Stimulated activated CD4-positive, alpha-beta T cell treated with anti-CD3 and anti-CD28 coated beads, Interleukin-15, amount 100 ng/mL, for 24 hours (primary cell): ENCODE results near the gene HSD17B10.
"Not testable (repeated sequence)": the region's sequence is repeated elsewhere in the genome, so short reads cannot be mapped to it uniquely, and the experiment has no call there.

Experiments
- DNase-seq: peaks from one replicate; pipeline ENCODE4 v3.0.0-alpha.2; 2020

The HSD17B10 gene

GRCh38 chrX:53433651-53434639 is at the start of gene HSD17B10:
Gene HSD17B10, minus strand, starts transcription at chrX:53434370. Its CDS starts 25 bp downstream, at chrX:53434345.
- peak; percentile 93 for DNase-seq

GRCh38 chrX:53483416-53483815 is 49.2 kb upstream of the HSD17B10 start:
- no peak for DNase-seq

- DNase-seq, result peak; percentile 50
Measured at GRCh38 chrX:53481816-53482465, 47.8 kb upstream of the HSD17B10 start.

GRCh38 chrX:53481093-53481492 is 46.9 kb upstream of the HSD17B10 start:
- DNase-seq, result peak; percentile 7

GRCh38 chrX:53479301-53479700 is 45.1 kb upstream of the HSD17B10 start:
- no peak for DNase-seq

- no peak for DNase-seq
Measured at GRCh38 chrX:53476371-53476770, 42.2 kb upstream of the HSD17B10 start.

- no peak for DNase-seq
Measured at GRCh38 chrX:53474707-53475106, 40.5 kb upstream of the HSD17B10 start.

- no peak for DNase-seq
Measured at GRCh38 chrX:53471346-53471745, 37.2 kb upstream of the HSD17B10 start.

GRCh38 chrX:53468659-53469058 is 34.5 kb upstream of the HSD17B10 start:
- not testable (repeated sequence) for DNase-seq

- DNase-seq, result no peak
Measured at GRCh38 chrX:53458082-53458481, 23.9 kb upstream of the HSD17B10 start.

- DNase-seq, result no peak
Measured at GRCh38 chrX:53456254-53456653, 22.1 kb upstream of the HSD17B10 start.

- no peak for DNase-seq
Measured at GRCh38 chrX:53452812-53453211, 18.6 kb upstream of the HSD17B10 start.

- no peak for DNase-seq
Measured at GRCh38 chrX:53449632-53450031, 15.5 kb upstream of the HSD17B10 start.

- DNase-seq, result no peak
Measured at GRCh38 chrX:53447441-53447840, 13.3 kb upstream of the HSD17B10 start.

- peak; percentile 57 for DNase-seq
Measured at GRCh38 chrX:53445977-53446376, 11.8 kb upstream of the HSD17B10 start.

GRCh38 chrX:53442322-53442631 is 8.1 kb upstream of the HSD17B10 start:
- DNase-seq, result no peak

GRCh38 chrX:53441531-53442321 is 7.6 kb upstream of the HSD17B10 start:
- DNase-seq, result peak; percentile 85

GRCh38 chrX:53440621-53441517 is 6.7 kb upstream of the HSD17B10 start:
- peak; percentile 59 for DNase-seq

- no peak for DNase-seq
Measured at GRCh38 chrX:53440101-53440500, 5.9 kb upstream of the HSD17B10 start.

- DNase-seq, result no peak
Measured at GRCh38 chrX:53438832-53439230, 4.7 kb upstream of the HSD17B10 start.

GRCh38 chrX:53438174-53438831 is 4.1 kb upstream of the HSD17B10 start:
- no peak for DNase-seq

- no peak for DNase-seq
Measured at GRCh38 chrX:53437206-53437605, 3.0 kb upstream of the HSD17B10 start.
